ENCODE results near the gene IGFBPL1. TPM values are rescaled to one million over a fixed set of nuclear protein-coding genes. Genes with fewer than 3 reads are reported as not detected.
"Not testable (repeated sequence)": the region's sequence is repeated elsewhere in the genome, so short reads cannot be mapped to it uniquely, and the experiment has no call there.

Gene IGFBPL1
- total RNA-seq, 1 donor from 2014 or later, result 67.1 TPM

DNA sequence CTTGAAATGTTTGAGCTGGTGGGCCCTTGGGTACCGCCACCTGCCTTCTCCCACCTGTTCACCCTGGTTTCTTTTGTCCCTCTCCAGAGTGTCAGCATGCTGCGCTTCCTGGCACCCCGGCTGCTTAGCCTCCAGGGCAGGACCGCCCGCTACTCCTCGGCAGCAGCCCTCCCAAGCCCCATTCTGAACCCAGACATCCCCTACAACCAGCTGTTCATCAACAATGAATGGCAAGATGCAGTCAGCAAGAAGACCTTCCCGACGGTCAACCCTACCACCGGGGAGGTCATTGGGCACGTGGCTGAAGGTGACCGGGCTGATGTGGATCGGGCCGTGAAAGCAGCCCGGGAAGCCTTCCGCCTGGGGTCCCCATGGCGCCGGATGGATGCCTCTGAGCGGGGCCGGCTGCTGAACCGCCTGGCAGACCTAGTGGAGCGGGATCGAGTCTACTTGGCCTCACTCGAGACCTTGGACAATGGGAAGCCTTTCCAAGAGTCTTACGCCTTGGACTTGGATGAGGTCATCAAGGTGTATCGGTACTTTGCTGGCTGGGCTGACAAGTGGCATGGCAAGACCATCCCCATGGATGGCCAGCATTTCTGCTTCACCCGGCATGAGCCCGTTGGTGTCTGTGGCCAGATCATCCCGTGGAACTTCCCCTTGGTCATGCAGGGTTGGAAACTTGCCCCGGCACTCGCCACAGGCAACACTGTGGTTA, 28.4 kb downstream of the IGFBPL1 start:
- DNase-seq, result no peak

DNA sequence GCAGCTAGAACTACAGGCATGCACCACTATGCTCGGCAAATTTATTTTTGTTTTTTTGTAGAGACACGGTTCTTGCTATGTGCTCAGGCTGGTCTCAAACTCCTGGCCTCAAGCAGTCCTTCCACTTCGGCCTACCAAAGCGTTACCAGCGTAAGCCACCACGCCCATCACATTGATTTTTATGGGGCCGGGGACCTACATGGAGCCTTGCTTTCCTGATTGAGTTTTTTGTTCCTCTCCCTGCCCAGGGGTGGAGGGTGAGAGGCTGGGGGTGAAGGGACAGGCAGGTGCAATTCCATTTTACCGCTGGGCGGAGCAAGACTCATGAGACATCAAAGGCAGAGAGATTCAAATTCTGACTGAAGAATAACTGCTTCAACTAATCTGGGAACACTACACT, 29.8 kb downstream of the IGFBPL1 start:
- DNase-seq, result no peak

DNA sequence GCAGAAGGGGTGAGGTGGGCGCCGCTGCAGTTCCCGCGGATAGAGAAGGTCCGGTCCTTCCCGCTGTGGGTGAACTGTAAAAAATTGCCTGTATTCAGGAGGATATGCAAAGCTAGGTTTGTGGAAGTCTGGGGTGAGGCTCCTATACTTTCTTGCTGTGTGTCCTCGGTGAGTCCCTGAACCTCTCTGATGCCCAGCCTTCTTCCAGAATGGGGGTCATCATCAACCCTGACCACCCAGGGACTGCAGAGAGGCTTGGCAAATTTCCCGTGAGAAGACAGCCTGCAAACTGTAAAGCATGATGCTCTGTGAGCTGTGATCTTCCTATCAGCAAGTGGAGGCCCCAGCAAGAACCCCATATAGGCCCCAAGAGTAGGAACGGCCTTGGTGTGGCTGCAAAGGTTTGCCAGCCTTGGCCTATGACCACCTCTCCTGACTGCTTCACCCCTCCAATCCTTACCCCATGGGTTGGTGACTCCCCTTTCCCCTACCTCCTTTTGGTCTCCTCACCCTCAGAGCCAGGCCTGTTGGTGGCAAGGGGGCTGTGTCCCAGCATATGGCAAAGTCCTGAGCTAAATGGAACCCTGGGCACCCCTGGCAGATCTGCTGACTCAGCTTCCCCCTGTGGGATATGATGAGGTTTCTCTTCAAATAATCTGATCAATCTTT, 31.0 kb downstream of the IGFBPL1 start:
- no peak for DNase-seq

DNA sequence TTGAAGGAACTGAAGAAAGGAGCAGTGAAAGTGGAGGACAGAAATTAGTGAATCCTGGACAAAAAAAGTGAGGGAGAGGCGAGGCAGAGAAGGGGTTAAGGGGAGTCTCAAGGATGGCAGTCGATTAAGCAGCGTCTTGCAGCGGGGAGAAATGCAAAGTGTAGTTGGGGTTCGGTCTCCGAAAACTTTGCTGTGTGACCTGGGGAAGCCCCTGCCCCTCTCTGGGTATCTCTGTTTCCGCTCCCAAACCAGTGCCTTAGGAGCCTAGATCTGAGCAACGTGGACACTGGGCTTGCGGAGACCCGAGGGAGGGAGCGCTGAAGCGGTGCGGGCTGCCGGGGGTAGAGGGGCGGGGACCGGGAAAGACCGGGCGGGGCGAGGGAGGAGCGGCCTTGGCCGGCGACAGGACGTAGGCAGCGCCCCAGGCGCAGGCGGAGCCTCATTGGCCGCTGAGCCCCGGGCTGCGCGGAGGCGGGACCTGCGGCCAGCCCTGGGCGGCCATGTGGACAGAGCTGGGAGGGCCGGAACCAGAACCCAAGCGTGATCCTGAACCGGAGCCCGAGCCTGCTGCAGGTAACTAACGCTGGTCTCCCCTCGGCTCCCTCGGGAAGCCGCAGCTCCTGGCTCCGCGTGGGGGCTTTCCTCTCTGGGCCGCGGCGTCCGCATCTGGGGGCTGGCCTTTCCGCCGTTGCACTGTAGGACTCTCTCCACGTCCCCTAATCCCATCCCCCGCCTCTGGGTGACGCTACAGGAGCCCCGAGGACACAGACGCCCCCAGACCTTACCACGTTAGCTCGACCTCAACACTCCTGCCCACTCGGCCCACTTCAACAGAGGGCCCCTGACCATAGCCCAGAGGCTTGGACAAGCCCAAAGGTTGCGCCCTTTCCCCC, 31.8 kb downstream of the IGFBPL1 start, which contains the start of gene ALDH1B1:
ALDH1B1 (plus strand) TSS at position 468 of the 893 bp plus-strand sequence. CDS start 3,047 bp downstream, outside the sequence.
- DNase-seq, result peak; percentile 79

DNA sequence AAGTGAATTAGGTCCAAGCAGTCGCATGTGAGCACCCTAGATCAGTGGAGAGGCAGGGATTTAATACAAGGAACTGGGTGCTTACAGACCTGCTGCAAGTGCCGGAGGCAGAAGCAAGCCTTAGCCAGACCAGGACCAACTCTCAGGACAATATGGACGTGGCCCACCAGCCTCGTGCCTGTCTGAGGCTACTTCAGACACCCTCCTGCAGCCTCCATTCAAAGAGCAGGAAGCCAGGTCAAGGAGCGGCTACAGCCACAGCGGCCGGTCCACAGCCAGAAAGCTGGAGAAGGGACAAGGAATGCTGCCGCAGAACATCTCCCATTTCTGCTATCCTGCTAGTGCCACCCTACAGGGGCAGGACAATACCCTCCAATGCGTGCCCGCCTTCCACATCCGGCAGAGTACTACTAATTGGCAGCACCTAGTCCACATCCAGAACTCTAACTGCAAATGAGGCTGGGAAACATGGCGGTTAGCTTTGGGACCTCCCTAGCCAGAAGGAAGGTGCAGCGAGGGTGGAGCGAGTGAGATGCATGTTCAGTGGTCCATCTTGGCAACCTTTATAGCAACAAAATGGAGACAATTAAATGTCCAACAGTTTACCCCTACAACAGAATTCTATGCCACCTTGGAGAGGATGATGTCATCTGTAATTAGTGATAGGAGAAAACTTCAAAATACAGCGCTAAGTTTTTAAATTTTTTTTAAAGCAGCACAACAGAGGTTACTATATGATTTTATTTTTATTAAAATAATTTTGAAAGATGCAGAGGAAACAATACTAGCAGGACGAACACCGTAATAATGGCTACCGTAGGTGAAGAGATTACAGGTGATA, 32.8 kb downstream of the IGFBPL1 start:
- no peak for DNase-seq

DNA sequence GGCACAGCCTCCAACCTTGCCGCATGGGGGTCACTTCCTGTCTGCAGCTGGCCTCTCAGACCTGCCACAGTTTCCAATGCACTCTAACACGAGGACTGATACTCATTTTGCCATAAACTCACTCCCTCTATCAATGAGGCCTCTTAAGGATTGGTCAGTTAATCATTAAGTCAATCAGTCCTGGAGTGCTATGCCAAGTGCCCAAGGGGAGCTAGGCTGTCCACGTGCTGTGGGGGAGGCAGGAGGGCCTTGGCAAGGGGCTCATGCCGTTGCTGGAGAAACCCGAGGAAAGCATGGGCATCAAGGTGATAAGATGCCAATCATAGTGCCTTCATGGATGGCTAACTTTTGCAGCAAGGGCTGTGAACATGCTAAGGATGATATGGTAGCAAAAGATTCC, 33.4 kb downstream of the IGFBPL1 start:
- DNase-seq, result no peak

DNA sequence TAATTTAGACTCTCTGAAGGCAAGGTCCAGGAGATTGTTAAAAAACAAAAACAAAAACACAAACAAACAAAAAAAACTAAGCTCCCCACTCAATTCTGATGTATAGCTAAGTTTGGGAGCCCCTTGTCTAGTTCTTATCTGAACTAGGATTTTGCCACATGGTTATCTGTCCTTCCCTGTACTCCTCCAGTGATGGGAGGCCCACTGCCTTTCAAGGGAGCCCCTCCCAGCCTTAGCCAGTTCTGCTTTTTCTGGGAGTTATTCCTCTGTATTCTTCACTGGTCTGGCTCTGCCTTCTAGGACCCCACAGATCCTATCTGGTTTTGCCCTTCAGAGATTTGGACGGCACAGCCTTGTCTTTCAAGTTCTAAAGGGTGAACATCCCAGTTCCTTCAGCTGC, 33.8 kb downstream of the IGFBPL1 start:
- no peak for DNase-seq

DNA sequence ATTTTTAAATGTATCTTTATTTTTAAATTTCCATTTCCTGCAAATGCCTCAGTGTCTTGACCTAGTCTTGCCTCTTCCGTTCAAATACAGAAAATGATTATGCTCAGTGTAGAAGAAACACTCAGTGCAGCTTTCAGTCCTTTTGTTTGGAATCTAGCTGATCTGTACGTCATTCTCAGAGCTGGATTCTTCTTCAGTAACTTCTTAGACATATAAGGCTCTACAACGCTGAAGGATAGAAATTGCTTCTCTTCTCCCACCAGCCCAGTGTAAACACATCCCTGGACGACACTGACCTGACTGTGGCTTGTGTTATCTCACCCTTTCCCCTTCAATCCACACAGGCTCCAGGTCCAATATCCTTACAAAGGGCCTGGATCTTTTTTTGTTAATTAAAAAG, 34.9 kb downstream of the IGFBPL1 start:
- no peak for DNase-seq

DNA sequence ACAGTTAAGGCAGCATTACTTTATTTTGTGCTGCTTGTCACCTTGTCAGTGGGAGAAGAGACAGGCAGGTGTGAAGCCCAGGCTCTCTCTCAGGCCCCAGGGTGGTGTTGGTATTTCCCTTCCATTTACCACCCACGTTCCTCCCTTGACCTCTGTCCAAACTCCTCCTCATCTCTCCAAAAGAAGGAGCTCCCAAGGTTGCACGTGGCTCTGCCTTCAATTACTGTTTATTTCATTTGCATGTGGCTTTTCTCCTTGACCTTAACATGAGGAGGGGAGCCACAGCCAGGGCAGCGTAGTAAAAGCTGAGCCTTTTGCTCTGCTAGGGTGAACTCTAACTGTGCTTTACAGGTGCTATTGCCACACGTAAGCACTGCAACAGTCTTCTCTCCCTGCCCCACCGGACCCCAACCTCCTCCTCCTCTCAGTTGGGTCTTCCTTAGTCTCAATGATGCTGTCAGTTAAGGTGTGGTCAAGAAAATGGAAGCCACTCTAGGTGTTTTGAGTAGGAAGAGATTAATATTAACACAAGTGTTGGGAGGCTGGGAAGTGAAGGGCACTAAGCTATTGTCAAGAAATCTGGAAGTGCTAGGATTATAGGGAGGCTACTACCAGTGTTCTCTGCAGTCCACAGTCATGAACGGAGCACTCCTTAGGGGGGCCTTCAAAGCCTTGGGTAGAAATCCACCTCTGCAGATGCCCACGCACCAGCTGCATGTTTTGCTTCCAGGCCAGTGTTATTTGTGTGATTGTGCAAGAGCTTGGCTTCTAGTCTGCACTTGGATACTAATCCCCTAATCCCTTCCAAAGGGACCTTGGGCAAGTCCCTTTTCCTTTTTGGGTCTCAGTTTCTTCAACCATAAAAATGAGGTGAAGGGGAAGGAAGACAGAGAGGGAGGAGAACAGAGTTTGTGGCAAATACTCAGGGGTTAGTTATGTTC, 35.7 kb downstream of the IGFBPL1 start:
- DNase-seq, result no peak

DNA sequence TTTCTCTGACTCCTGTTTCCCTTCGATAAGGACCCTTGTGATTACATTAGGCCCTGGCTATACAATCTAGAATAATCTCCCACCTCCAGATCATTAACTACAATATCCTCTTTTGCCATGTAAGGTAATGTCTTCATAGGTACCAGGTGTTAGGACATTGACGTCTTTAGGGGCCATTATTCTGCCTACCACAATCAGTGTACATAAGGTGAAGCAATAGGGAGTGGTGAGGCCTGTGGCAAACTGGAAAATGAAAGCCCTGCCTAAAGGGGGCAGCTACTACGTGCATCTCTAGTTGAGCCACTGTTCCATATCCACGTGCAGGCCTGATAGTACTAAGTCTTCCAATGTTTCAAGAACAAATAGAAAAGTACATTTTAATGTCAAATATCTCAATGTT, 36.5 kb downstream of the IGFBPL1 start:
- DNase-seq, result no peak

DNA sequence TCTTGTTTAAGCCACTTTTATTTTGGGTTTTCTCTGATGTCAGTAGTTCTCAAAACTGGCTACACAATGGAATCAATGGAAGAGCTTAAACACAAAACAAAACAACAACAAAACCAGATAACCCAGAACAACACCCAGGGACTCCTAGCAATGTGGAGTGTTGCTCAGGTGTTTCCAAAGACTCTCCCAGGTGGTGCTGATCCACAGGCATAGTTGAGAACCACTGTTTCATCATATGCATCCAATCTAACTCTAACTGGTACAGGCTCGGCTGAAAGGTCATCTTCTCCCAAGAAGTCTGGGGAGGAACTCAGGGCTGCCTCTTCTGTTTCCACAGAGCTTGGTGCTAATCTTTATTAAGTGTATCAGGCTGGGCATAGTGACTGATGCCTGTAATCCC, 37.2 kb downstream of the IGFBPL1 start:
- no peak for DNase-seq

DNA sequence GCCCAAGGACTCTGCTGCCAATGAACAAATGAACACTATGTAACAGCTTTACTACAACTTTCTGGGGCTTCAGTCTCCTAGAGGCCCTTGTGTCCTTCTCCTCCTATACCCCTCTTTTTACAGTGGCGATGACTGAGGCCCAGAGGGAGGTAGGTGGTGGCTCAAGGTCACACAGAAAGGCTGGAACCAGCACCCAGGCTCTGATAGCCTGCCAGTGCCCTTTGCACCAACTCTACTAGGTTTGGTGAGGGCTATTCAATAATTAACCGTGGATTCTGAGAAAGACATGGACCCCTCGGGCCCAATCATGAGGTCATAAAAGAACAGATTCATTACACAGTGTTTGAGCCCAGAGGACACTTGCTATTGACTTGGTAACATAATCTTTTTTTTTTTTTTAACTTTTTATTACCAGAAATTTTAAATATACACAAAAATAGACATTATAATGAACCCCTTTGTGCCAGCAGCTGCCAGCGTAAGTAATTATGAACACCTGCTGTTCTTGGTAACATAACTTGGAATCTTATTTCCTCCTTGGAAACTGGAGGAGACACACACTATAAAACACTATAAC, 37.8 kb downstream of the IGFBPL1 start:
- DNase-seq, result no peak

DNA sequence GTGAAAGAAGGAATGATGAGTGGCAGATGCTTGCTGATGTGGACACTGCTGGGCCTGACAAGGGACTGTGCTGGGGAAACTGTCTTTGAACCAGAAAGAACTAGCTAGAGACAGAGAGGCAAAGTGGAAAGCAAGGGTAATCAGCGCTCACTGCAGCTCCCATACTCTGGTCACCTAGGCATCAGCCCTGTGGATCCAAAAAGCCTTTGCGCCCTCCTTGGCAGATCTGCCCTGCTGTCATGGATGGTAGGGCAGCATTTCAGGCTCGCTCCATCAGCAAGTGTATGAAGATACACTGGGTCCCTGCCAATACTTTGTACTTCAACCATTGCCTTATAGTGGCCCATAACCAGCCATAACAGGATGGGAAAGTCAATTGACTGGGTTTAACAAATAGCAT, 38.4 kb downstream of the IGFBPL1 start:
- DNase-seq, result no peak

DNA sequence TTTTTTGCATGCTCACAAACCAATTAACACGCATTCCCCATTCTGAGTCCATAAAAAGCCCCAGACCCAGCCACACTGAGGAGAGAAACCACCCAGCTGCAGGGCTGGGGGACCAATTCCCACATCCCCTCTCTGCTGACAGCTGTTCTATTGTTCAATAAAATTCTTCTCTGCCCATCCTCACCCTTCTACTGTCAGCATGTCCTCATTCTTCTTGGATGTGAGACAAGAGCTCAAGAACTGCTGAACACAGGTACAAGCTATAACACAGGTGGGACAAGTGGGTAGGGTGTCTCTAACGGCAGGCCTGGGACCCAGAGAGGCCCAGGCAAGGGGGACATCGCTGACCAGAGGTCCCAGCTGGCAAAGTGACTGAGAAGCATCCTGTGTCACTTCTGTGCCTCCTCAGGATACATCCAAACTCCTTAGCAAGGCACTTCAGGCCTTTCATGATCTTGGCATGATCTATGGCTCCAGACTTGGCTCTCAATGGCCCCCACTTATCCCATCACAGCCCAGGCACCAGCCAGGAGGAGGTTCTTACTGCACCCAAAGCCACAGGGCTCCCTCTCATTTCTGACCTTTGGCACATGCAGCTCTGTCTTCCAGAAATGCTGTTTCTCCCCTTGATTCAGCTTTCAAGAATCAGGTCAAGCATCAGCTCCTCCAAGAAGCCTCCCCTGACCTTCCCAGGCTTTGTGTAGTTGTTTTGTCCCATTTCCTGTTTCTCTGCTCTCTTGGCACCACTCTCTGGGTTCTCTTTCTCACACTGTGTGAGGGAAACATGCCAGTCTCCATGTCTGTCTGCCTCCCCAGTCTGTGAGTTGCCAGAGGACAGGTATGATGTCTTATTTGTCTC, 39.0 kb downstream of the IGFBPL1 start:
- DNase-seq, result no peak

DNA sequence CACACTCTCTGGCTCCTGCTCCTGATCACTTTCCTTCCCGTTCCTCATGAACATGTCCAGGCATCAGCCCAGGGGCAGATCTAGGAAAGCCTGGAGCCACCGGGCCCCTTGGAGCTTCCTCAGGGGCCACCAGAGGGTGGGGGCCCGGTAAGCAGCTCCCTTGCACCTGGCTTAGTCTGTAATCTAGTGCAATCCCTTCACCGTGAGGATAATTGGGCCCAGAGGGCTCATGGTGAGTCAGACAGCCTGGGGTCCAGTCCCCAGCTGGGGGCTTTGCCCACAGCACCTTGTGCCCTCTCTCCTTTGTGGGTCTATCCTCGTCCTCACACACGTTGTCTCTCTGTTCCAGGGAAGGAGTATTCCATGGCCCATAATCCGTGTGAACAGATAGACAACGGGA, 42.1 kb downstream of the IGFBPL1 start:
- DNase-seq, result no peak

DNA sequence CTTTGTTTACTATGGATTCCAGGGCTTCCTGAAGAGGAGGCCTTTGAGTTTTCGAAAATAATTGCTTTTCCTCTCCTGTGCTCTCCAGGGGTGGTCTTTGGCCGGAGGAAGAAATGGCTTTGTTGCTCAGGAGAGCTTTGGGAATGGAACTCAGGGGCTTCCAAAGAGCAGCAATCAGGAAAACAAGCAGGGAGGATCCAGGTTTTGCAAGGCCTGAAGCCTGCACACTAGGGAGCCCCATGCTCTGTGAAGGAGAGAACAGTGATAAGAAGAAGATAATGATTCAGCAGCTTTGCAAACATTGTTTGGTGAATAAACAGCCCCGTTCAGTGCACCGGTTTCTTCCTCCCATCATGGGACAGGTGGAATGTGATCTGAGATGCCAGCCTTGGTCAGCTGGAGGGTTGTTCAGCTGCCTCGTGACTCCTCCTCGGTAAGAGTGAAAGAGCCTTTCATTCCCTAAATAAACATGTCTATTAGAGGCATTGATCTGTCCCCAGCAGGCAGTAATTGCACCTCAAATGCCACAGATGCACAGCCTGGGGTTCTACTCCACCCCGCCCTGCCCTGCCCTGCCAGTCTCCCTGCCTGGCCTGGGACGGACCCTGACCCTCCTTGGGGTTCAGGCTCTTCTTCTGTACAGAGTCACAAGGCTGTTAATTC, 43.3 kb downstream of the IGFBPL1 start:
- no peak for DNase-seq

DNA sequence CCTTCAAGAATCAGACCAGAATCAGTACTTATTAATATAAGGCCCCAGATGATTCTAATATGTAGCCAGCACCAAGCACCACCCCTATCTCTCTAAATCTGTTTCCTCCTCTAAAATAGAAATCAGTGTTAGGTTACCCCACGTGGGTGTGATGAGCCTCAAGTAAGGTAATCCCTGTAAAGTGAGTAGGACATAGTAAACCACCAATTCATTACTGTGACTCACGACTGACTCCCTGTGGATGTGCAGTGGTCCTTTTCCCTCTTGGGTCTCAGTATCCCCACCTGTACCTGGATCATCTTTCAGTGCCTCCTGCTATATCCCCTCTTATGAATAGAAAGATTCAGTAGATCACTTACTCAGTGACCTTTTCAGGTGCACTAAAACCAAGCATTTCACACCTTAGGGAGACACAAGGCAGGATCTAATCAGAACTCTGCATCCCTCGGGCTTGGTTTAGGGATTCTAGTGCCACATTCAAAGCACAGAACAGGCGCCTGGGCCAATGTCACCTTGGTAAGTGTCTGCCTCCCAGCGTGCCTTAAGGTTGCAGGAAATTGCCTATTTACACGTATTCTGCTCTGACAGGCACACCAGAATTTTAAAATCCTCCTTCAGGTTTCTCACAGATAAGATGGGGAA, 43.9 kb downstream of the IGFBPL1 start:
- no peak for DNase-seq

DNA sequence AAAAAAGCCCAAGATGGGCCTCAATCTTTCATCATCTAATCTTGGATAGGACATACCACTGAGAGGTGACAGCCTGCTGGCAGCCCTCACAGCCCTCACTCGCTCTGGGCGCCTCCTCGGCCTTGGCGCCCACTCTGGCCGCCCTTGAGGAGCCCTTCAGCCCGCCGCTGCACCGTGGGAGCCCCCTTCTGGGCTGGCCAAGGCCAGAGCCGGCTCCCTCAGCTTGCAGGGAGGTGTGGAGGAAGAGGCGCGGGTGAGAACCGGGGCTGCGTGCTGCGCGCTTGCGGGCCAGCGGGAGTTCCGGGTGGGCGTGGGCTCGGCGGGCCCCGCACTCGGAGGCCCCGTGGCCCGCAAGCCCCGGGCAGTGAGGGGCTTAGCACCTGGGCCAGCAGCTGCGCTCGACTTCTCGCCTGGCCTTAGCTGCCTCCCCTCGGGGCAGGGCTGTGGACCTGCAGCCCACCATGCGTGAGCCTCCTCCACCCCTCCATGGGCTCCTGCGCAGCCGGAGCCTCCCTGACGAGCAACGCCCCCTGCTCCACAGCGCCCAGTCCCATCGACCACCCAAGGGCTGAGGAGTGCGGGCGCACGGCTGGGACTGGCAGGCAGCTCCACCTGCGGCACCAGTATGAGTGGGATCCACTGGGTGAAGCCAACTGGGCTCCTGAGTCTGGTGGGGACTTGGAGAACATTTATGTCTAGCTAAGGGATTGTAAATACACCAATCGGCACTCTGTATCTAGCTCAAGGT, 46.7 kb downstream of the IGFBPL1 start:
- not testable (repeated sequence) for DNase-seq
